ENCODE results near the gene CHTOP. TPM values are rescaled to one million over a fixed set of nuclear protein-coding genes. Genes with fewer than 3 reads are reported as not detected.

The CHTOP gene
- total RNA-seq, 1 donor from 2014 or later = 51.9 TPM

GRCh38 chr1:153606194-153606593 lies 27.7 kb upstream of the CHTOP start:
- no peak for TF ChIP-seq CTCF (IDR thresholded peaks at IDR 0.05; ENCODE audit: insufficient read depth, low read length, severe bottlenecking)
- FAIRE-seq (no peak), DNase-seq (ENCODE audit: low read depth) (no peak)
- Histone ChIP-seq H3K36me3 (ENCODE audit: control insufficient read depth, insufficient read depth, low read length) (peaks cover 29% of the 10 kb centered on the region), H3K27me3 (ENCODE audit: control insufficient read depth, insufficient read depth, low read length) (no peaks in the 10 kb centered on the region), H3K4me3 (ENCODE audit: low read depth, low read length) (no peak overlapping the region)

DNA sequence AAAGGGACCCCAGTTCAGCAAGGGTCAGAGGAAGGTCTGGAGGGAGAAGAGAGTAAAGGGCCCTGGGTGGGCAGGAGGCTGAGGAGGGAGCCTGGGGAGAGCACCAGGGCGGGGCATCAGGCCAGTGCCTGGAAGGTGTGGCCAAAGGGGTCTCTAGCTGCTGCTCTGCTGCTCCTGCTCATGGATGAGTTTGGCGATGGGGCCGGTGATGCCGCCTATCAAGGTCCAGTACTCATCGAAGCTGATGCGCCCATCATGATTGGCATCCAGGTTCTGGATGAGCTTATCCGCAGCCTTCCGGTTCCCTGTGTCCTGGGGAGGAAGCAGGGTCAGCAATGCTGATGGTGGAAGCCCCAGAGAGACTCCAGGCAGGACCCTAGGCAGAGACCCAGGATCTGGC lies 26.5 kb upstream of the CHTOP start:
- no peak for DNase-seq (ENCODE audit: low read depth)
- no peak overlapping the region for H3K4me3 ChIP-seq (ENCODE audit: low read depth, low read length)
- no peak for TF ChIP-seq CTCF (IDR thresholded peaks at IDR 0.05; ENCODE audit: insufficient read depth, low read length, severe bottlenecking)
- H3K27me3 ChIP-seq (ENCODE audit: control insufficient read depth, insufficient read depth, low read length) = no peaks in the 10 kb centered on the region
- H3K36me3 ChIP-seq (ENCODE audit: control insufficient read depth, insufficient read depth, low read length) = peaks cover 31% of the 10 kb centered on the region
- FAIRE-seq = no peak

GRCh38 chr1:153608089-153608682 lies 25.7 kb upstream of the CHTOP start:
- DNase-seq (ENCODE audit: low read depth) = peak; percentile 35
- Histone ChIP-seq H3K36me3 (ENCODE audit: control insufficient read depth, insufficient read depth, low read length) (peaks cover 31% of the 10 kb centered on the region), H3K27me3 (ENCODE audit: control insufficient read depth, insufficient read depth, low read length) (no peaks in the 10 kb centered on the region)

GRCh38 chr1:153608742-153609584 lies 24.9 kb upstream of the CHTOP start:
- H3K36me3 ChIP-seq (ENCODE audit: control insufficient read depth, insufficient read depth, low read length) = peaks cover 31% of the 10 kb centered on the region
- no peak for FAIRE-seq
- H3K27me3 ChIP-seq (ENCODE audit: control insufficient read depth, insufficient read depth, low read length) = no peaks in the 10 kb centered on the region
- peak; percentile 98 for DNase-seq (ENCODE audit: low read depth)
- peak overlapping the region; percentile 88 for H3K4me3 ChIP-seq (ENCODE audit: low read depth, low read length)
- TF ChIP-seq CTCF (IDR thresholded peaks at IDR 0.05; ENCODE audit: insufficient read depth, low read length, severe bottlenecking) = no peak

More at GRCh38 chr1:153608089-153608682, 25.7 kb upstream of the CHTOP start:
- no peak for FAIRE-seq
- no peak for TF ChIP-seq CTCF (IDR thresholded peaks at IDR 0.05; ENCODE audit: insufficient read depth, low read length, severe bottlenecking)
- no peak overlapping the region for H3K4me3 ChIP-seq (ENCODE audit: low read depth, low read length)

DNA sequence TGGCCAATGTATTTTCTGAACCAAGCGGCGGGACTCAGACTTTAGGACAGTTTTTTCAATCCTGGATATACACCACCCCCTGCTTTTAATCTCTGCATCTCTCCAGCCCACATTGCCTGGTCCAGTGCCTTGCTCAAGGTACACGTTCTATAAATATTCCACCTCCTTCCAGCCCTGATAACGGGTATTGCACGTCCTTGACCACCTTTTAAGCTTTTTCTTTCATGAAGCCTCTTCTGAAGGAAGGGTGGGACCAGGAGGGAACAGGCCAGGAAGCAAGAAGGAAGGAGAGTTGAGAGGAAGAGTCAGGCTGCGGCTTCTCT lies 24.3 kb upstream of the CHTOP start:
- peaks cover 31% of the 10 kb centered on the region for H3K36me3 ChIP-seq (ENCODE audit: control insufficient read depth, insufficient read depth, low read length)
- FAIRE-seq = no peak

More for the DNA sequence above, 24.3 kb upstream of the CHTOP start:
- Histone ChIP-seq H3K4me3 (ENCODE audit: low read depth, low read length) (peak overlapping the region; percentile 88), H3K27me3 (ENCODE audit: control insufficient read depth, insufficient read depth, low read length) (no peaks in the 10 kb centered on the region)
- no peak for DNase-seq (ENCODE audit: low read depth)
- TF ChIP-seq CTCF (IDR thresholded peaks at IDR 0.05; ENCODE audit: insufficient read depth, low read length, severe bottlenecking) = no peak

All from bronchial epithelial cell (primary cell).